ACC112 (cell line): ENCODE measurements around the gene SH3RF3.
A peak's percentile ranks its signal among the peaks of the same experiment; 100 is the strongest.

Experiments used
- H2AFZ ChIP-seq: fragments of 200-600 bp; sonication (generic); one replicate; pipeline ENCODE4 v1.6.0; 2017; ENCODE audit warnings: antibody characterized with exemption, low read length; ENCODE audit not compliant: unreplicated experiment
- H3K27ac ChIP-seq: fragments of 200-600 bp; sonication (generic); 2 replicates; pipeline ENCODE4 v1.5.1; 2014; ENCODE audit warnings: low read depth, mild to moderate bottlenecking, antibody characterized with exemption, low read length, moderate library complexity
- H3K27me3 ChIP-seq: fragments of 200-600 bp; sonication (generic); 2 replicates; pipeline ENCODE4 v1.6.1; 2014; ENCODE audit warnings: mild to moderate bottlenecking, antibody characterized with exemption, low read length, moderate library complexity, mixed read lengths; ENCODE audit not compliant: insufficient read depth
- H3K36me3 ChIP-seq: fragments of 200-600 bp; sonication (generic); 2 replicates; pipeline ENCODE4 v1.6.1; 2016; ENCODE audit warnings: mild to moderate bottlenecking, antibody characterized with exemption, low read length, moderate library complexity, mixed read lengths; ENCODE audit not compliant: insufficient read depth
- H3K4me1 ChIP-seq: fragments of 200-600 bp; sonication (generic); one replicate; pipeline ENCODE4 v1.6.1; 2016; ENCODE audit warnings: low read length, mixed read lengths; ENCODE audit not compliant: insufficient read depth, unreplicated experiment, control insufficient read depth
- H3K4me3 ChIP-seq: fragments of 200-600 bp; sonication (generic); 2 replicates; pipeline ENCODE4 v1.5.1; 2014; ENCODE audit warnings: mild to moderate bottlenecking, low read depth, low read length
- H3K79me2 ChIP-seq: fragments of 200-600 bp; sonication (generic); one replicate; pipeline ENCODE4 v1.6.0; 2016; ENCODE audit warnings: low read length; ENCODE audit not compliant: control insufficient read depth, unreplicated experiment, insufficient read depth

SH3RF3 gene

GRCh38 chr2:109459485-109459884 is 330.5 kb downstream of the SH3RF3 start:
- Histone ChIP-seq H3K27me3 (no peaks in the 10 kb centered on the region), H3K27ac (no peak overlapping the region), H2AFZ (no peak overlapping the region), H3K4me1 (no peaks in the 10 kb centered on the region), H3K79me2 (no peaks in the 10 kb centered on the region), H3K4me3 (no peak overlapping the region), H3K36me3 (peaks cover 3% of the 10 kb centered on the region)

GRCh38 chr2:109460553-109461324 is 331.7 kb downstream of the SH3RF3 start:
- no peak overlapping the region for H2AFZ ChIP-seq
- H3K79me2 ChIP-seq, result no peaks in the 10 kb centered on the region
- H3K27me3 ChIP-seq, result no peaks in the 10 kb centered on the region
- no peaks in the 10 kb centered on the region for H3K4me1 ChIP-seq
- H3K27ac ChIP-seq, result no peak overlapping the region
- H3K4me3 ChIP-seq, result no peak overlapping the region
- peaks cover 3% of the 10 kb centered on the region for H3K36me3 ChIP-seq

DNA sequence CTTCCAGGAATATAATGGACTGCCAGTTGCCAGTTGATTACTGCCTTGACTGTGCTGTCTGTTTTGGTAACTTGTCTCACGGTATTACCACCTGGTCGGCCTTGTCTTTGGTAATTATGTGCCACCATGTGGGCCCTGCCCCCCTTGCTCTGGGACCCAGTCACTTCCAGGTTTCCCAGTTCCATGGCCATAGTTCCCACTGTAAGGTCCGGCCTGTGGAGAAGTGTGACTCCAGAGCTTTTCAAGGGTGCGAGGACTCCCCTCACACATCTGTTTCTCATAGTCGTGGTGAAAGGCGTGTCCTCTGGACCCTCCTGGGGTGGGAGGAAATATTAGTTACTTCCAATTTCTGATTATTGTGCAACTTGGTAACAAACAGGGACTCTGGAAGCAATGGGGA is 334.2 kb downstream of the SH3RF3 start:
- Histone ChIP-seq H2AFZ (no peak overlapping the region), H3K27me3 (no peaks in the 10 kb centered on the region), H3K27ac (no peak overlapping the region), H3K4me3 (no peak overlapping the region), H3K4me1 (peaks cover 14% of the 10 kb centered on the region), H3K79me2 (no peaks in the 10 kb centered on the region), H3K36me3 (peaks cover 3% of the 10 kb centered on the region)

- peaks cover 14% of the 10 kb centered on the region for H3K4me1 ChIP-seq
- H3K79me2 ChIP-seq, result no peaks in the 10 kb centered on the region
- no peak overlapping the region for H3K27ac ChIP-seq
- no peak overlapping the region for H2AFZ ChIP-seq
- H3K4me3 ChIP-seq, result no peak overlapping the region
- H3K27me3 ChIP-seq, result no peaks in the 10 kb centered on the region
- H3K36me3 ChIP-seq, result no peaks in the 10 kb centered on the region
Observed at GRCh38 chr2:109463891-109464290, 334.9 kb downstream of the SH3RF3 start.

DNA sequence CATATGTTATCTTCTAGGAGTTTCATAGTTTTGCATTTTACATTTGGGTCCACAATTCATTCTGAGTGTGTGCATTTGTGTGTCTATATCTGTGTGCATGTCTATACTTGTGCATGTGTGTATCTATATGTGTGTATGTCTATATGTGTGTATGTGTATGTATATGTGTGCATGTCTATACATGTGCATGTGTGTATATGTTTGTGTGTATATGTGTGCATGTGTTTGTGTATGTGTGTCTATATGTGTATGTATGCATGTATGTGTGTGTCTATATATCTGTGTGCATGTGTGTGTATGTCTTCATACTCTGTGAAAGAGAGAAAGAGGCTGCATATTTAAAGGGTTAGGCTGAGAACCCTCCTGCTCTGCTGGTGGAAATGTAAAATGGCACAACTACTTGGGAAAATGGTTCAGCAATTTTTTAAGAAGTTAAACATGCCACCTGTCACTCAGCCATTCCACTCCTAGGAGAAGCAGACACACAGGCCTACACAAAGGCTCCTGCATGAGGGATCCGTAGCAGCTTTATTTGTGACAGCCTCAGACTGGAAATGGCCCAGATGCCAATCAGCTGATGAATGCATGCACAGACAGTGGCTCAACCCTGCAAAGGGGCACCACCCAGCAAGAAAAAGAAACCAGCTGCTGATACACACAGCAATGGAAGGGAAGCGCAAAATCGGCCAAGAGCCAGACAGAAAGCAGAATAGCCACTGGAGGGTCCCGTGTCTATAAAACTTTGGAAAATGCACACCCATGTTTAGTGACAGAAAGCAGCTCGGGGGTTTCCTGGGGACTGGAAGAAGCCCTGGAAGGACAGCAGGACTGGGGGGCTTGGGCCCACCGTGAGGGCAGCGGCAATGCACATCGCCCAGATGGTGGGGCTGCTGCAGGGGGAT is 337.9 kb downstream of the SH3RF3 start:
- Histone ChIP-seq H2AFZ (no peak overlapping the region), H3K36me3 (no peaks in the 10 kb centered on the region), H3K4me3 (peak overlapping the region; percentile 6; the same call in 1 of the 2 replicates), H3K4me1 (peaks cover 32% of the 10 kb centered on the region), H3K27ac (no peak overlapping the region), H3K79me2 (no peaks in the 10 kb centered on the region), H3K27me3 (no peaks in the 10 kb centered on the region)

GRCh38 chr2:109467701-109468100 is 338.7 kb downstream of the SH3RF3 start:
- Histone ChIP-seq H3K4me1 (peaks cover 32% of the 10 kb centered on the region), H3K79me2 (no peaks in the 10 kb centered on the region), H3K27me3 (no peaks in the 10 kb centered on the region), H3K27ac (no peak overlapping the region), H2AFZ (no peak overlapping the region), H3K36me3 (no peaks in the 10 kb centered on the region), H3K4me3 (no peak overlapping the region)

GRCh38 chr2:109468893-109469292 is 339.9 kb downstream of the SH3RF3 start:
- peaks cover 32% of the 10 kb centered on the region for H3K4me1 ChIP-seq

GRCh38 chr2:109471658-109472057 is 342.7 kb downstream of the SH3RF3 start:
- H3K36me3 ChIP-seq, result no peaks in the 10 kb centered on the region
- no peak overlapping the region for H3K27ac ChIP-seq
- H3K4me1 ChIP-seq, result peaks cover 39% of the 10 kb centered on the region
- H3K4me3 ChIP-seq, result no peak overlapping the region
- no peaks in the 10 kb centered on the region for H3K79me2 ChIP-seq
- H3K27me3 ChIP-seq, result no peaks in the 10 kb centered on the region
- H2AFZ ChIP-seq, result no peak overlapping the region

More at GRCh38 chr2:109468893-109469292, 339.9 kb downstream of the SH3RF3 start:
- H3K79me2 ChIP-seq, result no peaks in the 10 kb centered on the region
- H3K4me3 ChIP-seq, result no peak overlapping the region
- H3K27me3 ChIP-seq, result no peaks in the 10 kb centered on the region
- no peak overlapping the region for H2AFZ ChIP-seq
- no peak overlapping the region for H3K27ac ChIP-seq
- H3K36me3 ChIP-seq, result no peaks in the 10 kb centered on the region

DNA sequence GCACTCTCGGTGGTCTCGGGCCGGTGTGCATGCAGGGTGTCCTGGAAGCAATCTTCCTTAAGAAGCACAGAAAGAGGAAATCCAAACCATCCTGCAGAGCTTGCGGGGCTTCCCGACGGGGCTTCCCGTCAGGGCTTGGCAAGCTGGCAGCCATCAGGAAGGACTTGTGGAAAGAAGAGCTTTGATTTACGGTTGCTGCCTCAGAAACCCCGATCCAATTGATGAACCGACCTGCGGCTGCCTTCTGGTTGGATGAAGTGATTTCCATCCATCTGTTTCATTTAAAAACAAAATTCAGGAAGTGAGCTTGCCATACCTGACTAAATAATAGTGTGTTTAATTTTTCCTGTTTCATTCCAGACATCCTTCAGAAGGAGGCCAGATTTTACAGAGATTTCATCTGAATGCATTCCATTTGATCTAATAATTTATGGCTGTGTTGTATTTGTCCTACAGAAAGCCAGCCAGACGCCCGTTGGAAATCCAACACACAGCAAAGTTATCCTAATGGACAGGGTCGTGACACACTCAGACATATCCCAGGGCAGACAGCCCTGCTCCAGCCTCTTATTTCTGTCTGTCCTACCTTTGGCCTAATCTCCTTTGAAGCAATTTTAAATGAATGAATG is 343.4 kb downstream of the SH3RF3 start:
- H3K27me3 ChIP-seq, result no peaks in the 10 kb centered on the region
- H3K4me1 ChIP-seq, result peaks cover 31% of the 10 kb centered on the region
- H3K36me3 ChIP-seq, result no peaks in the 10 kb centered on the region
- no peak overlapping the region for H3K4me3 ChIP-seq
- H2AFZ ChIP-seq, result no peak overlapping the region
- no peak overlapping the region for H3K27ac ChIP-seq
- H3K79me2 ChIP-seq, result no peaks in the 10 kb centered on the region

GRCh38 chr2:109472974-109473373 is 344.0 kb downstream of the SH3RF3 start:
- H3K4me3 ChIP-seq, result no peak overlapping the region
- no peaks in the 10 kb centered on the region for H3K79me2 ChIP-seq
- H2AFZ ChIP-seq, result no peak overlapping the region
- H3K27me3 ChIP-seq, result no peaks in the 10 kb centered on the region
- H3K36me3 ChIP-seq, result no peaks in the 10 kb centered on the region
- H3K27ac ChIP-seq, result no peak overlapping the region
- H3K4me1 ChIP-seq, result peaks cover 30% of the 10 kb centered on the region
